GM18499 (cell line): ENCODE data around the gene C1RL.

ENCODE experiments used
- ATAC-seq: cut with Tn5 transposase; IDR thresholded peaks from one replicate; pipeline ENCODE4 v1.9.1; 2021; ENCODE audit warnings: moderate number of reproducible peaks; ENCODE audit not compliant: insufficient read depth, unreplicated experiment

C1RL gene

GRCh38 chr12:7096006-7096932, 12.7 kb downstream of the C1RL start:
- ATAC-seq = no peak

DNA sequence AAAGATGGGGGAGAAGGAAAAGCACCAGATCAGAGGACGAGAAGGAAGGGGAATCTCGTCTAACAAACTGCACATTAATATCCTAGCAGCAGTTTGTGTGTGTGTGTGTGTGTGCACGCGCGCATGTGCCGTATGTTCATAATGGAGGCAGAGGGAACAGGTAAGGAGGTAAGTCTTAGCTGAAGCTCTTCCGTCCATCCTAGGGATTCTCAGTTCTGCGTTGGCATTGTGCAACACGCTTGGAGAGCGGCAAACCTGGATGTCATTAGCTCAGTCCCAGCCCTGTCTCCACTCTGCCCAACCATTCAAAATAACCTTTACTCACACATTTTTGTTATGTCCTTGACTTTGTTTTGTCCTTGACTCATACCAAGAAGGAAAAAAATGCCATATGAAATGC, 15.1 kb downstream of the C1RL start:
- no peak for ATAC-seq

DNA sequence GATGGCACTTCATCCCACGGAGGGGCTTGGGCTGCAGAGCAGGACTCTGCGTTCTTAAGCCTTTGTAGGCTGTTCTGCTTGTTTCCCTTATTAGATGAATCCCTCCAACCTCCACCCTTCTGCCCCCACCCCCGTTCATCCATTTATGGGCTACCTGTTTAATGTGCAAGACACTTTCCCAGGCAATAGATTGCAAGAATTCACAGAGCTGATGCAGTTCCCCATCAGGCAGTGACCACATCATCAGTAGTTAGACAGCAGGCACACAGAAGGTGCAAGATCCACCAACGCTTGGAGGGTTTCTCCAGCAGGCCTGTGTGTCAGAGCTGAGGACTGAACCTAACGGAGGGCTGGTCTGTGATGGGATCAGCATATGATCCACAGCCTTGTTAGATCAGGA, 15.5 kb downstream of the C1RL start:
- ATAC-seq = no peak

- ATAC-seq = no peak
These were observed 16.0 kb downstream of the C1RL start for GRCh38 chr12:7092986-7093460.

DNA sequence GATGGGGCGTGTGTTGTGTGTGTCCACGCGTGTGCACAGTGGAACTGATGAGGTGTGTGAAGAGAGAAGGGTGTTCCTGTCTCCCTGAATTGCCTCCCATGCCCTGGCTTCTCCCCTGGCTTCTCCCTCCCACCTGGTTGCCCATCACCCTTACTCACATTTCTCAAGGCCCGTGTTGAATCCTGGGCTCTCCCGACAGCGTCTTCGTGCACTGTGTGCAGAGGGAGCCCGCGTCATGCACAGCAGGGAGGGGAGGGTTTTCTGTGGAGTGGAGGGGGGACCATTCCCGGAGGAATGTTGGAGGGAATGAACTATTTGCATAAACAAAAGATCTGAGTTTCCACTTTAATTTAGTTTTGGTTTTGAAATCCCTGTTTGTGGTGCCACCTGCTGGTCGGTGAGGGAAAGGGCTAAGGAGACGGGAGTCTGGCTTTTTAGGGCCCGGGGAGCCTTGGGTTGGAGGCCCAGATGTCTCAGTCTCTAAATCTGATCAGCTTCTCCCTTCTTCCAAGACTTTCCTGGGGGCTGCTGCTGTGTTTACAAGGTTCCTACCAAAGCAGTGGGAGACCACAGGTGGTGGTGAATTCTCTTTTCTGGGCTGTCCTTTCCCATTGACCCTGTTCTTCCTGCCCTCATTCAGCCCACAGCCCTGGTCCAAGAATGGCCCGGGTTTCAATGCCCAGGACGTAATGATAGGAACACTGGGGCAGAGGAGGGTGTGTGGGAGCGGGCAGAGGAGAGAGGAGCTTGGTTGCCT, 16.6 kb downstream of the C1RL start, which contains the start of gene C1R:
C1R (minus strand) TSS at position 217 of the 757 bp plus-strand sequence; CDS start at position 160, 57 bp downstream.
- no peak for ATAC-seq

DNA sequence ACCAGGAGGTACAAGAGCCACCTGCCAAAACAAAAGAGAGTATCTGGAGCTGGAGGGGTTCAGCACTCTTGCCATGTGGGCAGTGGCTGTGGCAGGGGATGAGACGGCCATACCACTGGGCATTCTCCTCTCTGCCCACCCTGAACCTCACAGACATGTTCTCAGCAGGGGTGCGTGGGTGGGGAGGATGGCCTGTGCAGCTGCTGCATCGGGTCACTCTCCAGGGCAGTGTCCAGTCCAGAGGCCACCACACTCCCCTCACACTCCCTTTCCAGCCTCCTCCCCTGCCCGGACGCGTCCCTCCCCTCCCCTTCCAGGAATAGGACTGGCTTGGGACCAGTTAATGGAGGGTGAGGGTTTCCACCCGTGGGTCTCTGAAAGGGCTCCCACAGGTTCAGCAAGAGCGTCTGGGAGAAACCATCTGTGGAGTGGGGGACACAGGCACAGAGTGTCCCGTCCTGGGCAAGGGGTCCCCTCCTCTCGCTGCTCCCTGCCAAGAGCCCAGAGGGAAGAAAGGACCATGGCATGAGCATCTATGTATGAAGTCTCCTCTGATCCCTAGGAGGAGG, 17.3 kb downstream of the C1RL start:
- no peak for ATAC-seq

DNA sequence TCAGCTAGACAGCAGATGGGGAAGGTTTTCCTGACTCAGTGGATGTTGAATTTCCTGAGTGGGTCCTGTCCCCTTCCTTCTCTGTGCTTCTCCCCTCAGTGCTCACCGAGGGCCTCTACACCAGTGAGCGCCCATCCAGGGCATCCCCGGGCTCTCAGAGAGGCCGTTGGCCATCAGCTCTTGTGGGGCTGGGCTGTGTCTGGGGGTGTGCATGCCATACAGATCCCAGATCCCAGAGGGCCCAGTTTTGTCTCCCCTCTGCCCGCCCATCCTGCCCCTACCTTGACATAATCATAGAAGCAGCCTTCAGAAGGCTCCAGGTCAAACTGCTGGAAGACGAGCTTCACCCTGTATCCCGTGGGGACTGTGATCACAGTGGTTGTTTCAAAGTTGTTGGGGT, 17.8 kb downstream of the C1RL start:
- no peak for ATAC-seq

DNA sequence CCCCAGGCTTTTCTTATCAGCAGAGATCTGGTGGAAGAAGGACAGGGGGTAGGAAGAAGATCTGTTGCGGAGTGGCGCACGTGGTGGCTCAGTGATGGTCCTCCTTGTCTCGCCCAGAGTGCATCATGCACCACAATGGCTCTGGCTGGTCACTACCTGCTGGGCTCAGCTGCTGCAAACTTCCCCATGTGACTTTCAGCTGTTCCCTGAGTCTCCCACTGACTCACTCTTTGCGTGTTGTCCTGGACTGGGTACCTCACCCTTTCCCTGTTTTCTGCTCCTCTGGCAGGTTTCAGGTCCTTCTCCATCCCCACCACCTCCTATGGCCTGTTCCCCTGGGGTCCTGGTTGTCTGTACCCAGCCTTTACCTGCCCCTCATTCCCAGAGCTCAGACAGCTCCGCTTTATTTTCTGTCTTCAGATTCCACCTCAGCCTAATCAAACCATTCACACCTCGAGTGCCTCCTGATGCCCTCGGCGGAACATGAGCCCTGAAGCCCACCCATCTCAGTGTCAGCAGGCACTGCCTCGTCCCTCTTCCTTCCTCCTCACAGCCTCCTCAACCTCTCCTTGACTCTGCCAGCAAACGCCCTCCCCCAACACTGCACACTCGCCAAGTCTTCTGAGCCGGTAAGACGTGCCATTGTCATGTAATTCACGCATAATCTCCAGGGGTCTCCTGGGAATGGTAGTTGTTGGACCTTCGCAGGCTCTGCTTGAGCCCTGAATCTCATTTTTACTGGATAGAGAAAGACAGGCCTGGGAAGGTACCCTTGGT, 18.6 kb downstream of the C1RL start:
- no peak for ATAC-seq

GRCh38 chr12:7089196-7089871, 19.7 kb downstream of the C1RL start:
- ATAC-seq = no peak

GRCh38 chr12:7083125-7083524, 25.9 kb downstream of the C1RL start:
- ATAC-seq = no peak

DNA sequence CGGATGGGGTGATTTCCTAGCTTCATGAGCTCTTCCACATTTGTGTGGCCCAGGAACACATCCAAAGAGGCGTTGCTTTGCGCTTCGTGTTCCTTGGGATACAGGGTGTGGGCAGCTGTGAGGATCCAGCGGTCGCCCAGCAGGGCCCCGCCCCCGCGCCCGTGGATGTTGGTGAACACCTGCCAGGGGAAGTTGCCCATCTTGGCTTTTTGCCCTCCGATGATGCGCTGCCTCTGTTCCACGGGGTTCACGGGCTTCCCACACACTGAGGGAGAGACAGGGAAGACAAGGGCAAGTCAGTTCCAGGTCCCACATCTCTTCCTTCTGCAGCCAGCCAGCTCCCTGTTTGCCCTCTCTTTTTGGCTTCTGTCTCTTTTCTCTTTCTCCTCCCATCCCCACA, 28.0 kb downstream of the C1RL start:
- no peak for ATAC-seq

DNA sequence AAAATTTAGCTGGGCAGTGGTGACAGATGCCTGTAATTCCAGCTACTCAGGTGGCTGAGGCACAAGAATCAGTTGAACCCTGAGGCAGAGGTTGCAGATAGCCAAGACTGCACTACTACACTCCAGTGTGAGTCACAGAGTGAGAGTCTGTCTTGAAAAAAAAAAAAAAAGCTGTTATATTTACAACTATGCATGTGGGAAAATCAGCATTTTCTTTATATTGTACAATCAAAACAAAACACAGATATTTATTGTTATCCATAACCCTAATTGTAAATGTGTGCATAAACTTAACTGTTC, 29.2 kb downstream of the C1RL start:
- ATAC-seq = no peak

- ATAC-seq = no peak
These were observed 30.9 kb downstream of the C1RL start for GRCh38 chr12:7078163-7078562.

DNA sequence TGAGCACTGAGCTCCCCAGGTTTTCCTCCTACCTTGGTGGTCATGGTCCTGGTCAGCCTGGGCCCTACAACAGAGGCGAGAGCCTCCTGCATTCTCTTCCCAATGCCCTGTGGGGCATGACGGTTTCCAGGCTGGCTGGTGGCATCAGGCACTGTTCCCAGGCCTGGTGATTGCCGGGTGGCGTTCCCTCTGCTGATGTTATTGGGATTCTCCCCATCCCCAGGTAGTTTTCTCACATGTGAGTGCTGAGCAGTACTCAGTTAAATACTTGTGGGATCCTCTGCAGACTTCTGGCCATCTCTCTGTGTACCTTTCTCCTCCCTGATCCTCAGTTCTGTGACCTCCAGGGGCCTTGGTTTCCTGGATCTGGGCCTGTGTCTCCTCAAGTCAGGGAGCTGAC, 32.5 kb downstream of the C1RL start:
- no peak for ATAC-seq

GRCh38 chr12:7075939-7076338, 33.1 kb downstream of the C1RL start:
- no peak for ATAC-seq

DNA sequence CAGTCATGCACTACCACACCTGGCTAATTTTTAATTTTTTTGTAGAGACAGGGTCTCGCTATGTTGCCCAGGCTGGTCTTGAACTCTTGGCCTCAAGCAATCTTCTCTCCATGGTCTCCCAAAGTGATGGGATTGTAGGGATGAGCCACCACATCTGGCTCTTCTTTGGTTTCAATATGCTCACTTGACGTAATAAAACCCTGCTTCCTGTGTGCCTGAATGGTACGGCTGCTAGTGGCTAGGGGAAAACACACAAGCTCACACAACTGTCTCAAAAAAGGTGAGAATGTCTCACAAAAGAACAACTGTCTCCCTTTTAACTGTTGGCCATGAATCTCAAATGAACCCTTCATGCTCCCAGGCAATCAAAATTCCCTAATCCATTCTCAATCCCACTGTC, 33.5 kb downstream of the C1RL start:
- ATAC-seq = no peak

DNA sequence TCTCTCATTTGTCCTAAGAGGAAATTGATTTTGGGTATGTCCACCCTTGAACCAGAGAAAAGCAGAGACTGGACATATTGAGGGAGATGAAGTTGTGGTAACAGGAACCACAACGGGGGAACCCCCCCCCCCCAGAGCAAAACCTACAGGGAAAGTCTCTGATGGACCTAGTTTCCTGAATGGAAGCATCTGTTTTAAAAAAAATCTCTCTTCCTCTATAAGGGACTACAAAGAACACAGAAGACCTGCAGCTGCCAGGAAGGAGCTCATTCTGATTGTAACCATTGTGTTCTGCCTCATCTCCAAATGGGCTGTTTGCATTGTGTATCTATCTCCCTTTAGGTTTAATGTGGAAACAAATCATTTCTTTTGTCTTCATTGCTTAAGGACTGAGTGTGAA, 35.1 kb downstream of the C1RL start:
- no peak for ATAC-seq

DNA sequence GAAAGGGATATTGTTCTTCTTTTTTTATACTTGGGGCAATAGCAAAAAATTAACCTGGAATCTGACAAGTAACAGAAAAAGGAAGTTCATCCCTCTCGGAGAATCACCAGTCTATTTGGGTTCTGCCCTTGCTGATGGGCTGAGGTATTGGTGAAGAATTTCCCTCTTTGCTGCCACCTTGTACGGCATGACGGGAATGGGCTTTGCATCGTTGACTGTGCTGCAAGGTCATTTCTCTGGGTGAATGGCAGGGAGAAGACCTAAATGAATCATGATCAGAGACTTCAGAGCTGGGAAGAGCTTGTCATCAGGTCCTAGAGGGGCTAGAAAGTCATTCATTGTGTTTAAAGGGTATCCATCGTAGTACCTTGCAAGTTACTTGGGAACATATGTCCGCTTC, 36.5 kb downstream of the C1RL start:
- ATAC-seq = no peak

GRCh38 chr12:7072035-7072434, 37.0 kb downstream of the C1RL start:
- ATAC-seq = no peak

DNA sequence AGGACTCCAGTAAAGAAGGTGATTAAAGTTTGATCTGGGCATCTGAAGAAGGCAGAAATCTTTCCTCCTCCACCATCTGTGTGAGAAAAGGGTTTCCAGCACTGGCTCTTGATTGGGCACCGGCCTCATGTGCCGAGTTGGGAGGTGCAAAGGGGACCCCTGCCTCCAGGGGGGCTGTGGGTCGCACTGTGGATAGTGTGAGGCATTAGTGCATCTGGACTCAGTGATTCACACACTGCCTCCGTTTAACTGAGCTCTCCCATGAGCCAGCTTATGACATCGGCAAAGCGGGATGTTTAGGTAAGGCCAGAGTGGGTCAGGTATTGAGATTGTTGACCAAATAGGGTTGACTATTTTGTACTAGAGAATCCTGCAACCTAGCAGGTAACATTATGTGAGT, 39.6 kb downstream of the C1RL start:
- ATAC-seq = no peak
